Measurements from ENCODE around the gene KIAA1614.

- TF ChIP-seq POLR2A (IDR thresholded peaks at IDR 0.05; ENCODE audit: low read depth, low read length): no peak
- TF ChIP-seq TAF1 (IDR thresholded peaks at IDR 0.05; ENCODE audit: borderline replicate concordance, low read depth, low read length): no peak
- TF ChIP-seq POLR2AphosphoS5 (IDR thresholded peaks at IDR 0.05; ENCODE audit: low read depth, low read length): no peak
Observed at GRCh38 chr1:180953291-180954004, 40.8 kb downstream of the KIAA1614 start.

All from GM12892 (cell line).